Measurements from ENCODE around the gene EPHA7. TPM values are rescaled to one million over a fixed set of nuclear protein-coding genes. Genes with fewer than 3 reads are reported as not detected.

EPHA7 gene
- total RNA-seq: 1 to 10 TPM; 2.5 to 5.5 TPM
- polyA plus RNA-seq (2013, experiment 1 of 2): 84.7 TPM
- 79.2 TPM for polyA plus RNA-seq (2013, experiment 2 of 2)
- long read RNA-seq, experiment 1, partial matches to known transcripts: 0 of 1 reads
- long read RNA-seq, experiment 1, other reads (novel, unspliced or antisense): 0 of 1 reads
- long read RNA-seq, experiment 2, partial matches to known transcripts: 0 of 3 reads
- long read RNA-seq, experiment 2, other reads (novel, unspliced or antisense): 2 of 3 reads
- long read RNA-seq, experiment 3, full-length matches to known transcripts: 11 of 23 reads
- long read RNA-seq, experiment 3, partial matches to known transcripts: 4 of 23 reads
- long read RNA-seq, experiment 3, other reads (novel, unspliced or antisense): 8 of 23 reads
- long read RNA-seq, experiment 4: 0 reads

GRCh38 chr6:93419304-93420162 lies at the start of gene EPHA7:
Gene EPHA7 (minus strand): TSS chr6:93419559. CDS start chr6:93419341, 218 bp downstream.
- 0% methylated on average over 11 to 50 of the region's 50 CpGs for WGBS, 2 experiments (ENCODE audit: insufficient coverage in 1 of 2, insufficient read length in 1 of 2)

GRCh38 chr6:93468291-93468690 lies 48.9 kb upstream of the EPHA7 start:
- WGBS, 2 experiments (ENCODE audit: insufficient coverage in 1 of 2, insufficient read length in 1 of 2): 20 to 49% methylated on average over 1 to 4 of the region's 4 CpGs
- Mint-ChIP-seq H3K4me1 (peaks cover 2% of the 10 kb centered on the region), H3K4me3 (no peak overlapping the region), H3K9me3 (no peaks in the 10 kb centered on the region), H3K27me3 (ENCODE audit: insufficient read depth) (no peaks in the 10 kb centered on the region), H3K36me3 (ENCODE audit: low read depth) (no peaks in the 10 kb centered on the region), H3K27ac (no peak overlapping the region)
- Histone ChIP-seq H3K9me3 (ENCODE audit: control insufficient read depth, low read length) (no peaks in the 10 kb centered on the region), H3K27me3 (ENCODE audit: control insufficient read depth, insufficient read depth, low read length, poor library complexity, severe bottlenecking) (no peaks in the 10 kb centered on the region), H3K27ac (ENCODE audit: low read depth, low read length) (peak overlapping the region; percentile 78), H3K9ac (ENCODE audit: extremely low read depth, low read length, poor library complexity, severe bottlenecking) (no peak overlapping the region), H3K36me3 (ENCODE audit: control insufficient read depth, insufficient read depth, low read length) (no peaks in the 10 kb centered on the region), H3K4me1 (ENCODE audit: control insufficient read depth, insufficient read depth, low read length) (no peaks in the 10 kb centered on the region), H3K4me3 (ENCODE audit: low read length) (no peak overlapping the region)
- TF ChIP-seq CTCF (conservative IDR thresholded peaks at IDR 0.05): no peak
- DNase-seq: peak; percentile 48

More at GRCh38 chr6:93419304-93420162, at the start of gene EPHA7:
- H3K4me3 Mint-ChIP-seq: peak within 1 kb of the TSS; percentile 72
- Histone ChIP-seq H3K27ac (ENCODE audit: low read depth, low read length) (peak within 1 kb of the TSS; percentile 80), H3K4me3 (ENCODE audit: low read length) (peak within 1 kb of the TSS; percentile 96), H3K9me3 (ENCODE audit: control insufficient read depth, low read length) (no peaks in the 10 kb centered on the region), H3K27me3 (ENCODE audit: control insufficient read depth, insufficient read depth, low read length, poor library complexity, severe bottlenecking) (peaks cover 37% of the 10 kb centered on the region), H3K4me1 (ENCODE audit: control insufficient read depth, insufficient read depth, low read length) (peaks cover 4% of the 10 kb centered on the region), H3K36me3 (ENCODE audit: control insufficient read depth, insufficient read depth, low read length) (no peaks in the 10 kb centered on the region), H3K9ac (ENCODE audit: extremely low read depth, low read length, poor library complexity, severe bottlenecking) (peak within 1 kb of the TSS; percentile 50)
- peaks cover 16% of the 10 kb centered on the region for H3K4me1 Mint-ChIP-seq
- peak; percentile 99 for DNase-seq
- no peaks in the 10 kb centered on the region for H3K36me3 Mint-ChIP-seq (ENCODE audit: low read depth)
- peaks cover 46% of the 10 kb centered on the region for H3K27me3 Mint-ChIP-seq (ENCODE audit: insufficient read depth)
- no peaks in the 10 kb centered on the region for H3K9me3 Mint-ChIP-seq
- peak within 1 kb of the TSS; percentile 85 for H3K27ac Mint-ChIP-seq
- no peak for TF ChIP-seq CTCF (conservative IDR thresholded peaks at IDR 0.05)

GRCh38 chr6:93454533-93454932 lies 35.2 kb upstream of the EPHA7 start:
- H3K27ac Mint-ChIP-seq: no peak overlapping the region
- peaks cover 33% of the 10 kb centered on the region for H3K4me1 Mint-ChIP-seq
- H3K27ac ChIP-seq (ENCODE audit: low read depth, low read length): no peak overlapping the region
- H3K4me3 Mint-ChIP-seq: no peak overlapping the region
- H3K4me1 ChIP-seq (ENCODE audit: control insufficient read depth, insufficient read depth, low read length): peaks cover 4% of the 10 kb centered on the region
- no peaks in the 10 kb centered on the region for H3K9me3 Mint-ChIP-seq
- DNase-seq: peak; percentile 71
- peak; percentile 49 for TF ChIP-seq CTCF (conservative IDR thresholded peaks at IDR 0.05)
- H3K9ac ChIP-seq (ENCODE audit: extremely low read depth, low read length, poor library complexity, severe bottlenecking): no peak overlapping the region
- H3K9me3 ChIP-seq (ENCODE audit: control insufficient read depth, low read length): no peaks in the 10 kb centered on the region
- no peak overlapping the region for H3K4me3 ChIP-seq (ENCODE audit: low read length)
- 63 to 82% methylated on average over 4 to 5 of the region's 6 CpGs for WGBS, 2 experiments (ENCODE audit: insufficient coverage in 1 of 2, insufficient read length in 1 of 2)
- H3K27me3 ChIP-seq (ENCODE audit: control insufficient read depth, insufficient read depth, low read length, poor library complexity, severe bottlenecking): no peaks in the 10 kb centered on the region
- no peaks in the 10 kb centered on the region for H3K36me3 Mint-ChIP-seq (ENCODE audit: low read depth)
- H3K27me3 Mint-ChIP-seq (ENCODE audit: insufficient read depth): peaks cover 2% of the 10 kb centered on the region
- no peaks in the 10 kb centered on the region for H3K36me3 ChIP-seq (ENCODE audit: control insufficient read depth, insufficient read depth, low read length)
